Measurements from ENCODE around the gene PDZRN3.

GRCh38 chr3:73498764-73499622, 125.7 kb downstream of the PDZRN3 start:
- no peak for TF ChIP-seq POLR2A (IDR thresholded peaks at IDR 0.05)
- TF ChIP-seq CTCF (IDR thresholded peaks at IDR 0.05 in 8 of 11, conservative IDR thresholded peaks at IDR 0.05 in 3 of 11), result no peak
- no peak for TF ChIP-seq POLR2AphosphoS5 (IDR thresholded peaks at IDR 0.05)
